Fibroblast of lung (primary cell): Measurements from ENCODE around the gene HECTD4. TPM values are rescaled to one million over a fixed set of nuclear protein-coding genes. Genes with fewer than 3 reads are reported as not detected.

ENCODE experiments used
- DNase-seq, 2 donors: peaks; one replicate each; pipeline versions ENCODE4 v3.0.0 to v3.0.0-alpha.2; 2010; ENCODE audit warnings: low read depth in 2 of 2
- H2AFZ ChIP-seq: 2 replicates; pipeline ENCODE4 v1.5.1; 2012; ENCODE audit warnings: low read length, control low read depth, inconsistent platforms
- H3K27ac ChIP-seq: 2 replicates; pipeline ENCODE4 v1.5.1; 2011; ENCODE audit warnings: low read length, control low read depth; ENCODE audit not compliant: insufficient read depth
- H3K27me3 ChIP-seq: 2 replicates; pipeline ENCODE4 v1.5.1; 2011; ENCODE audit warnings: mild to moderate bottlenecking, low read length; ENCODE audit not compliant: control insufficient read depth, insufficient read depth
- H3K36me3 ChIP-seq: 2 replicates; pipeline ENCODE4 v1.5.1; 2011; ENCODE audit warnings: low read length; ENCODE audit not compliant: control insufficient read depth, insufficient read depth
- H3K4me1 ChIP-seq: 2 replicates; pipeline ENCODE4 v1.5.1; 2011; ENCODE audit warnings: low read length; ENCODE audit not compliant: control insufficient read depth, insufficient read depth; ENCODE audit errors: extremely low read depth
- H3K4me2 ChIP-seq: 2 replicates; pipeline ENCODE4 v1.5.1; 2011; ENCODE audit warnings: low read length, control low read depth; ENCODE audit not compliant: insufficient read depth; ENCODE audit errors: extremely low read depth
- H3K4me3 ChIP-seq, 4 experiments: fragments of 200-600 bp in 1 of 4; sonication (generic) in 1 of 4; replicated peaks in 1 of 4; 2 replicates each; pipeline ENCODE4 v1.5.1; 2011 to 2016; ENCODE audit warnings: low read length in 4 of 4, low read depth in 3 of 4, mild to moderate bottlenecking in 3 of 4, control low read depth in 2 of 4, inconsistent platforms in 1 of 4, mixed read lengths in 1 of 4; ENCODE audit not compliant: insufficient read depth in 1 of 4; ENCODE audit errors: control extremely low read depth in 1 of 4
- H3K79me2 ChIP-seq: 2 replicates; pipeline ENCODE4 v1.5.1; 2012; ENCODE audit warnings: mild to moderate bottlenecking, low read length, inconsistent platforms; ENCODE audit not compliant: control insufficient read depth, insufficient read depth
- H3K9ac ChIP-seq: 2 replicates; pipeline ENCODE4 v1.5.1; 2011; ENCODE audit warnings: mild to moderate bottlenecking, low read length, control low read depth; ENCODE audit not compliant: insufficient read depth
- H3K9me3 ChIP-seq: 2 replicates; pipeline ENCODE4 v1.5.1; 2012; ENCODE audit warnings: low read depth, low read length; ENCODE audit not compliant: control insufficient read depth, insufficient read depth
- H4K20me1 ChIP-seq: 2 replicates; pipeline ENCODE4 v1.5.1; 2011; ENCODE audit warnings: low read length; ENCODE audit not compliant: control insufficient read depth, insufficient read depth; ENCODE audit errors: extremely low read depth
- CTCF ChIP-seq, 2 donors: IDR thresholded peaks in 1 of 2; conservative IDR thresholded peaks in 1 of 2; 1 replicate in 1 of 2; 2 replicates in 1 of 2; pipeline ENCODE4 v1.5.1; 2011 to 2012; ENCODE audit warnings: low read length in 2 of 2, control low read depth in 1 of 2, inconsistent platforms in 1 of 2, low read depth in 1 of 2, mild to moderate bottlenecking in 1 of 2
- EZH2 ChIP-seq: IDR thresholded peaks from 2 replicates; pipeline ENCODE4 v1.5.1; 2012; ENCODE audit warnings: low read length, control low read depth, mild to moderate bottlenecking; ENCODE audit errors: missing control alignments
- polyA plus RNA-seq, 2 donors: library from polyadenylated mRNA; depleted of rRNA in 1 of 2; stranded (reverse) in 1 of 2; unstranded in 1 of 2; fragments of >200 nt; gene quantifications; 2 replicates each; pipeline ENCODE4 v1.2.1, GENCODE V29; 2011 to 2012; ENCODE audit warnings: missing spikeins in 1 of 2
- total RNA-seq: library from RNA; depleted of rRNA; stranded (reverse); fragments of >200 nt; gene quantifications from 2 replicates; pipeline ENCODE4 v1.2.1, GENCODE V29; 2014

The HECTD4 gene
- total and polyA plus RNA-seq, 2 donors (not counting 1 experiment from before 2014, with no cell fraction given): 5.1 to 31.7 TPM

GRCh38 chr12:112354399-112354798, 27.8 kb downstream of the HECTD4 start:
- H3K79me2 ChIP-seq: peaks cover 6% of the 10 kb centered on the region

GRCh38 chr12:112353393-112353792, 28.8 kb downstream of the HECTD4 start:
- Histone ChIP-seq H3K4me2 (no peak overlapping the region), H3K36me3 (no peaks in the 10 kb centered on the region), H3K4me3 (no peak overlapping the region), H3K27me3 (no peaks in the 10 kb centered on the region), H3K9me3 (no peaks in the 10 kb centered on the region), H2AFZ (no peak overlapping the region), H3K9ac (no peak overlapping the region), H3K79me2 (peaks cover 6% of the 10 kb centered on the region), H4K20me1 (no peaks in the 10 kb centered on the region), H3K4me1 (no peaks in the 10 kb centered on the region), H3K27ac (no peak overlapping the region)
- peak; percentile 35 to 39 for DNase-seq
- TF ChIP-seq EZH2 (no peak), CTCF (conservative IDR thresholded peaks at IDR 0.05 in 1 of 2, IDR thresholded peaks at IDR 0.05 in 1 of 2; ENCODE audit: low read depth in 1 of 2, low read length in 2 of 2) (no peak)

More at GRCh38 chr12:112354399-112354798, 27.8 kb downstream of the HECTD4 start:
- H3K4me2 ChIP-seq: no peak overlapping the region
- no peaks in the 10 kb centered on the region for H3K4me1 ChIP-seq
- no peaks in the 10 kb centered on the region for H4K20me1 ChIP-seq
- H3K27ac ChIP-seq: no peak overlapping the region
- no peaks in the 10 kb centered on the region for H3K9me3 ChIP-seq
- H3K9ac ChIP-seq: no peak overlapping the region
- H3K4me3 ChIP-seq: no peak overlapping the region
- no peak for TF ChIP-seq CTCF (conservative IDR thresholded peaks at IDR 0.05 in 1 of 2, IDR thresholded peaks at IDR 0.05 in 1 of 2; ENCODE audit: low read depth in 1 of 2, low read length in 2 of 2)
- no peak for TF ChIP-seq EZH2
- H3K36me3 ChIP-seq: no peaks in the 10 kb centered on the region
- DNase-seq: no peak
- no peak overlapping the region for H2AFZ ChIP-seq
- no peaks in the 10 kb centered on the region for H3K27me3 ChIP-seq

- Histone ChIP-seq H3K9me3 (no peaks in the 10 kb centered on the region), H2AFZ (no peak overlapping the region), H3K4me3 (no peak overlapping the region), H3K4me2 (no peak overlapping the region), H3K27ac (no peak overlapping the region), H3K9ac (no peak overlapping the region), H3K4me1 (no peaks in the 10 kb centered on the region), H3K36me3 (no peaks in the 10 kb centered on the region), H3K79me2 (peaks cover 6% of the 10 kb centered on the region), H4K20me1 (no peaks in the 10 kb centered on the region), H3K27me3 (no peaks in the 10 kb centered on the region)
- DNase-seq: no peak
- no peak for TF ChIP-seq CTCF (conservative IDR thresholded peaks at IDR 0.05 in 1 of 2, IDR thresholded peaks at IDR 0.05 in 1 of 2; ENCODE audit: low read depth in 1 of 2, low read length in 2 of 2)
- no peak for TF ChIP-seq EZH2
Observed at GRCh38 chr12:112352921-112353320, 29.3 kb downstream of the HECTD4 start.
